IPS-15b (cell line): ENCODE results near the gene CMTR1.

Source experiments
- H3K27me3 ChIP-seq: one replicate; pipeline ENCODE4 v1.6.1; 2013; ENCODE audit warnings: low read length; ENCODE audit not compliant: control insufficient read depth, insufficient read depth
- H3K36me3 ChIP-seq: one replicate; pipeline ENCODE4 v1.6.1; 2013; ENCODE audit warnings: low read length; ENCODE audit not compliant: control insufficient read depth, insufficient read depth
- H3K4me1 ChIP-seq: one replicate; pipeline ENCODE4 v1.6.1; 2013; ENCODE audit warnings: mild to moderate bottlenecking, low read length; ENCODE audit not compliant: control insufficient read depth, insufficient read depth
- H3K4me3 ChIP-seq: one replicate; pipeline ENCODE4 v1.5.1; 2013; ENCODE audit warnings: low read depth, low read length
- H3K9ac ChIP-seq: one replicate; pipeline ENCODE4 v1.6.1; 2013; ENCODE audit warnings: low read depth, mild to moderate bottlenecking, low read length
- H3K9me3 ChIP-seq: one replicate; pipeline ENCODE4 v1.6.1; 2013; ENCODE audit warnings: mild to moderate bottlenecking, low read length; ENCODE audit not compliant: control insufficient read depth, insufficient read depth

The CMTR1 gene

DNA sequence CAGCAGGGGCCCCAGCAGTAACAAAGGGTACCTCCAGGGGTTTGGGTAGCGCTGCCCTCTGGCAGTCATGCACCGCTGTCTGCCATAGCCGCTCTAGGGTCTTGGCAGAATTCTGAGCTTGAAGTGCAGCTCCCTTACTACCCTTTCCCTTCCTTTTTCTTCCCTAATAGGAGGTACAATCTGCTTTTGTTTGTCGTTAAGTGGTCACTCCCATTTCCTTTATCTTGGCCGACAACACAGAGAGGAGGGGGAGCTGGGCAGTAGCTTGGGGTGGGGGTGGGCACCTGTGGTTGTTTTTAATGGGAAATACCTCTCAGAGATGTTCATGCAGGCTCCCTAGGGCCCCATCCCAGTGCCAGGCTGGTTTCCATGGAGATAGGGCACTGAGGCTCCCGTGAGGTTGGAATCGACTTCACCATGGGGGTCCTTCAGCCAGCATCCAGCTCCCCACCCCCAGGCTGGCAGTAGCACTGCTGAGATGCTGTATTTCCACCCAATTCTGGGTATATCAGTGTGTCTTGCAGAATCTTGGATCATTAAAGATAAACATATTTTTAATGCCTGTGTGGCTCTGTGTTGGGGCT, 48.0 kb downstream of the CMTR1 start:
- no peak overlapping the region for H3K4me3 ChIP-seq
- H3K27me3 ChIP-seq, result no peaks in the 10 kb centered on the region

GRCh38 chr6:37481711-37482605, 48.9 kb downstream of the CMTR1 start:
- no peaks in the 10 kb centered on the region for H3K9me3 ChIP-seq
- H3K27me3 ChIP-seq, result no peaks in the 10 kb centered on the region
- H3K9ac ChIP-seq, result no peak overlapping the region
- H3K4me3 ChIP-seq, result no peak overlapping the region
- H3K36me3 ChIP-seq, result peaks cover 14% of the 10 kb centered on the region
- H3K4me1 ChIP-seq, result peaks cover 5% of the 10 kb centered on the region

More for the DNA sequence above, 48.0 kb downstream of the CMTR1 start:
- Histone ChIP-seq H3K36me3 (peaks cover 19% of the 10 kb centered on the region), H3K9ac (no peak overlapping the region), H3K9me3 (no peaks in the 10 kb centered on the region), H3K4me1 (peaks cover 5% of the 10 kb centered on the region)

DNA sequence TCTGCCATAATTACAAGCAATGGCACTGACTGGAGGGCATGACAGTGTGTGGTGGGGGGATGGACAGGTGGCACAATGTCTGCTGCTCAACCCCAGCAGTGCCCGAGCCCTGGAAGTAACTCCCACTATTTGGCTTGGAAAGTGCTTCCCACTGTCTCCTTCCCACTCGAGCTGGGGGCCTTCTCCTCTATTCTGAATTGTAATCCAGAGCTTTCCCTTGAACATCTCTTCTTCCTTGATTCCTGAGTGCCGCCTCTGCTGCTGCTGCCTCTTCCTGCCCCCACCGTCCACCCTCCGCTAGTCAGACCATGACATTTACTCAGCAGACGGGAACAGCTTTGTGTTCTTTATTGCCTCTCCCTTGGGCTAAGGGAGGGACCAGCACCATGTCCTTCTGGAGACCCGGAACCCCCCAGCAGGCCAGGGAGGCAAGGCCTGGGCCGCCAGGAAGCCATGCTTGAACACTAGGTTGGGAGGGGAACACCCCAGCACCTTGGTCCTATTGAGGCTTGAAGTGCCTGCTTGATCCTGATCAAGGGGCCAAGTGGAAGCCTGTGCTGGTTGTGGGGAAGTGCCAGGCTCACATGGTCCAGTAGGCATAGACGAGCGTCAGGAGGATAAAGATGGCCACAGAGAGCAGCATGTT, 49.7 kb downstream of the CMTR1 start:
- H3K36me3 ChIP-seq, result peaks cover 14% of the 10 kb centered on the region
- no peak overlapping the region for H3K4me3 ChIP-seq
- H3K4me1 ChIP-seq, result peaks cover 5% of the 10 kb centered on the region
- no peaks in the 10 kb centered on the region for H3K27me3 ChIP-seq
- no peaks in the 10 kb centered on the region for H3K9me3 ChIP-seq
- H3K9ac ChIP-seq, result no peak overlapping the region

DNA sequence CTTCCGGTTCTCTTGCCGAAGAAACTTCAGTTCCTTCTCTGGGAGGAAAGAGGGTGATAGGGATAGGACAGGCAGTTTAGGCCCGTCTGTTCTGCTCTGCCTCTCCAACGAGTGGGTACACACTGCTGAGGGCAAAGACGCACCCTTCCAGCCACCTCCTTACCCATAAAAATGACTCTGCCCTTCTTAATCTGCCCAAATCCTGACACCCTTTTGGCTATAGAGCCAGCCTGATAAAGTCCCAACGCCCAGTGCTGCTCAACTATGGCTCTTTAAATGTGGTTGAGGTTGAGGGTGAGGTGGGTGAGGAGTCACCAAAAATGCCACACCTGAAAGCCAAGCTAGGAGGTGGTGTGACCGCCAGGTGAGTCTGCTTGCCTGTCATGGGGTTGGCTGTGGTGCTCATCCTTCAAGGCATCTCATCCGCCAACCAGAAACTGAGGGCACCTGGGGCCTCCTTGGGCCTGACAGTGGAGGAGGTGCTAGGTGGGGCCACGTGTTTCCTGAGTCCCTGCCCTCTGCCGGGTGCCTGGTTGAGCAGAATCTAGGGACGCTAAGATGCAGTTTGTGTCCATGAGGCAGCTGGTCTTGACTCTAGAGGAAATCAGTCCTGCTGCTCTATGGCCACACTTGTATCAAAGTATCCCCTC, 50.4 kb downstream of the CMTR1 start:
- Histone ChIP-seq H3K9me3 (no peaks in the 10 kb centered on the region), H3K4me3 (no peak overlapping the region), H3K36me3 (peaks cover 14% of the 10 kb centered on the region), H3K27me3 (no peaks in the 10 kb centered on the region), H3K9ac (no peak overlapping the region), H3K4me1 (peaks cover 5% of the 10 kb centered on the region)

- no peaks in the 10 kb centered on the region for H3K9me3 ChIP-seq
- H3K4me3 ChIP-seq, result no peak overlapping the region
- no peak overlapping the region for H3K9ac ChIP-seq
- peaks cover 5% of the 10 kb centered on the region for H3K4me1 ChIP-seq
- peaks cover 10% of the 10 kb centered on the region for H3K36me3 ChIP-seq
- no peaks in the 10 kb centered on the region for H3K27me3 ChIP-seq
Observed at GRCh38 chr6:37483917-37484785, 51.1 kb downstream of the CMTR1 start.

- H3K9ac ChIP-seq, result no peak overlapping the region
- H3K36me3 ChIP-seq, result peaks cover 5% of the 10 kb centered on the region
- peaks cover 5% of the 10 kb centered on the region for H3K4me1 ChIP-seq
Observed at GRCh38 chr6:37484786-37485170, 51.8 kb downstream of the CMTR1 start.

DNA sequence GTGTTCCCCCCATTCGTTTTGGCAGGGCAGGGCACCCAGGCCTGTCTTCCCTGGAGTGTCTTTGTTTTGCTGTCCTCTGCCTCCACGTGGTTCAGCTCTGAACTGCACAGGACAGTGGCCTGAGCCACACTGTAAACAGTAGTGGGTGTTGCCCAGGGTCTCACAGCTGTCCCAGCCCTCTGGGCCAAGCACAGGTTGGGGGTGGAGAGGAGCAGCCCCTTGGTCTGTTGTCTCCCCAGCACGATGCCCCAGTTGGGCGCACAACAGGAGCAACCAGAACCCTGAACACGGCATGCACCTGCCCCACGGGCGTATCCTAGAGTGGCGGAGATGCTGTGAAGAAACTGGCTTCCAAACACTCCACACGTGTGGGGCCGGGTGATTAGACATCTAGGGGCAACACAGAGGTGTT, 52.3 kb downstream of the CMTR1 start:
- H3K4me1 ChIP-seq, result peaks cover 5% of the 10 kb centered on the region
- H3K9ac ChIP-seq, result no peak overlapping the region
- H3K4me3 ChIP-seq, result no peak overlapping the region
- H3K36me3 ChIP-seq, result no peaks in the 10 kb centered on the region
- H3K27me3 ChIP-seq, result no peaks in the 10 kb centered on the region
- no peaks in the 10 kb centered on the region for H3K9me3 ChIP-seq

More at GRCh38 chr6:37484786-37485170, 51.8 kb downstream of the CMTR1 start:
- no peak overlapping the region for H3K4me3 ChIP-seq
- no peaks in the 10 kb centered on the region for H3K9me3 ChIP-seq
- H3K27me3 ChIP-seq, result no peaks in the 10 kb centered on the region

DNA sequence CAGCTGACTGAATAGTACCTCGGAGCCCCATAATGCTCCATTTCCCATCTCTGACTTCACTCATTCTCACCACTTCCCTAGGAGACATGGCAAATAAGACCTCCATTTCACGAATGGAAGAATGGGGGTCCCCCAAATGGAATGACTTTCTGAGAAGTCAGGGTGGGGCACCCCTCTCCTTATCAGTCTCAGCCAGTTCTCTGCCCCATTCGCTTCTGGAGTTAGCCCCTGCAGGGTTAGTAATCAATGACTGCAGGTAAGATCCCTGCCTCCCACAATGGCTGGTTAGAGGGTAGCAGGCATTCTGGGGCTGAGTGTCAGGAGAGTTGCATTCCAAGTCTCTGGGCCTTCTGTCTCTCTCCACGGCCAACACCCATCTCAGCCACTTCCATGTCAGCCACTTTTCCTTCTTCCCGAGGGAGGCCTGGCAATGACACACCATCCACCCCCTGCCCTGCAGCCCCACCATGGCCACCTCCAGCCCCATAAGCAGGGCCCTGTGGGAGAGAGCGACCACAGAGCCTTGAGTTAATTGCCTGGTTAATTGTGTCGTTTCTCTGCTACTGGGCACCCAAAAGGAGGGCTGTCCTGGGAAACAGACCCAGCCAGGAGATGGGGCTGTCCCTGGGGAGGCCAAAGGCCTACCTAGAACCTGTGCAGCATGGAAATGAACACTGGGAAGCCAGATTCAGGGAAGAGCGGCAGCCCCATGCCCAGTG, 53.3 kb downstream of the CMTR1 start:
- no peak overlapping the region for H3K4me3 ChIP-seq

DNA sequence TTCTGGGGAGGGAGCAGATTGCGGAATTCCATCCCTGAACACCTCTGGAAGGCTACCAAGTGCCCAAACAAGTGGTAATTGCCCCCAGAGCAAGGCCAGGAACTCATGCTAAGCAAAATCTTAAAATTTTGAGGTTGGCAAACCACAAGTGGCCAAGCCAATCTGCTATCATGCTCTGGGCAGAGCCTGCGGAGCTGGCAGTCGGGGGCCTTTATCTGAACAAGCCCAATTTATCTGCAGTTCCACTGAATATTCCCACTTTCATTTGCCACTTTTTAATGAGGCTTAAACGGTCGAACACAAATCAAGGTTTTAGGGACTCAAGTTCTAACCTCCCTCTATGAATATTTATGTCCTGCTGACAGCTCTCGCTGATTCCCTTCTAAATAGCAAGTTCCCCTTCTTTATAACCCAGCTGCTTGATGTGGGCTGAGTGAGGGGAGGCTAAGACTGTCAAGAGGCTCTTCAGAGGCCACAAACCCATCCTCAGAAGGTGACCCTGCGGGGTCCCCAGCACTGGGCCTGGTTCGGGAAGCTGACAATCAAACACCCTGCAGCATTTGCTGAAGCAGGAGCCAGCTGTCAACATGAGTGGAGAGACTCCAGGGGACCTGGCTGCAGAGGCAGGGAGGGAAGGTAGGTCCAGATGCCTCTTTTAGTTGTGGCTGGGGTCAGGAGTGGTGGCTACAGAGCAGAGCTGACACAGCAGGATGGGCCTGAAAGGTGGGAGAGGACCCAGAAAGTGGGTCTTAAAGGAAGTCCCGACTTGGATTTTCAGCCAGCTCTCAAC, 54.8 kb downstream of the CMTR1 start:
- Histone ChIP-seq H3K36me3 (no peaks in the 10 kb centered on the region), H3K9me3 (no peaks in the 10 kb centered on the region), H3K4me1 (peaks cover 8% of the 10 kb centered on the region)

More for the DNA sequence above, 53.3 kb downstream of the CMTR1 start:
- H3K27me3 ChIP-seq, result no peaks in the 10 kb centered on the region
- no peaks in the 10 kb centered on the region for H3K36me3 ChIP-seq
- no peak overlapping the region for H3K9ac ChIP-seq
- H3K9me3 ChIP-seq, result no peaks in the 10 kb centered on the region
- no peaks in the 10 kb centered on the region for H3K4me1 ChIP-seq

DNA sequence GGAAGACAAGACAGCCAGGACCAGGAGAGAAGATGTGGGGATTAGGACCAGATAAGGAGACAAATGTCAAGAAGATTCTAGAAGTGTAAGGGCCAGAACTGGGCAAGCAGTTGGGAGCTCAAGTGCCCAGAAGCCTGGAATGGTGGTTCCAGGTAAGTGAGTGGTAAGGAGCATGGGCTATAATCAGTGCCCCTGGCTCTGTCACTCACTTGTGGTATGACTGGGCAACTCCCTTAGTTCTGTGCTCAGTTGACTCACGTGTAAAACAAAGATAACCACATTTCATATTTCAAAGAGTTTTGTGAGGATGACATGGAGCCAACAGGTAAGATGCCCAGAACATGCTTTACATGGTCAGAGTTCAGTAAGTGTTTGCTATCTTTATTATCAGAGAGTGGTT, 55.5 kb downstream of the CMTR1 start:
- Histone ChIP-seq H3K9ac (no peak overlapping the region), H3K27me3 (no peaks in the 10 kb centered on the region), H3K9me3 (no peaks in the 10 kb centered on the region), H3K36me3 (no peaks in the 10 kb centered on the region), H3K4me1 (peaks cover 8% of the 10 kb centered on the region), H3K4me3 (no peak overlapping the region)

More for the DNA sequence above, 54.8 kb downstream of the CMTR1 start:
- Histone ChIP-seq H3K4me3 (no peak overlapping the region), H3K9ac (no peak overlapping the region), H3K27me3 (no peaks in the 10 kb centered on the region)
